ENCODE data around the gene MLH3.

DNA sequence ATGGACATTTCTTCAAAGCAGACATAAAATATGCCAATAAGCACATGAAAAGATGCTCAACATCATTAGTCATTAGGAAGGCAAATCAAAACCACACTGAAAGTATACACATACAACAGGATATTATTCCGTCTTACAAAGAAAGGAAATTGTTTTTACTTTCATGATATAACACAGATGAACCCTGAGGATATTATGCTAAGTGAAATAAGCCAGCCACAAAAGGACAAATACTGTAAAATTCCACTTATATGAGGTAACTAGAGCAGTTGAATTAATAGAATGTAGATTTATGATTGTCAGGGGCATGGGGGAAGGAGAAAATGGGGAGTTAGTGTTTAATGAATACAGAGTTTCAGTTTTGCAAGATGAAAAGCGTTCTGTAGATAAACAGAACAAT, 8.4 kb upstream of the MLH3 start:
- TF ChIP-seq EZH2 (IDR thresholded peaks at IDR 0.05; ENCODE audit: low read length), result no peak
- TF ChIP-seq, protein P1, sequence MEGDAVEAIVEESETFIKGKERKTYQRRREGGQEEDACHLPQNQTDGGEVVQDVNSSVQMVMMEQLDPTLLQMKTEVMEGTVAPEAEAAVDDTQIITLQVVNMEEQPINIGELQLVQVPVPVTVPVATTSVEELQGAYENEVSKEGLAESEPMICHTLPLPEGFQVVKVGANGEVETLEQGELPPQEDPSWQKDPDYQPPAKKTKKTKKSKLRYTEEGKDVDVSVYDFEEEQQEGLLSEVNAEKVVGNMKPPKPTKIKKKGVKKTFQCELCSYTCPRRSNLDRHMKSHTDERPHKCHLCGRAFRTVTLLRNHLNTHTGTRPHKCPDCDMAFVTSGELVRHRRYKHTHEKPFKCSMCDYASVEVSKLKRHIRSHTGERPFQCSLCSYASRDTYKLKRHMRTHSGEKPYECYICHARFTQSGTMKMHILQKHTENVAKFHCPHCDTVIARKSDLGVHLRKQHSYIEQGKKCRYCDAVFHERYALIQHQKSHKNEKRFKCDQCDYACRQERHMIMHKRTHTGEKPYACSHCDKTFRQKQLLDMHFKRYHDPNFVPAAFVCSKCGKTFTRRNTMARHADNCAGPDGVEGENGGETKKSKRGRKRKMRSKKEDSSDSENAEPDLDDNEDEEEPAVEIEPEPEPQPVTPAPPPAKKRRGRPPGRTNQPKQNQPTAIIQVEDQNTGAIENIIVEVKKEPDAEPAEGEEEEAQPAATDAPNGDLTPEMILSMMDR (optimal IDR thresholded peaks at IDR 0.05 in 1 of 3, IDR thresholded peaks at IDR 0.05 in 1 of 3, conservative IDR thresholded peaks at IDR 0.05 in 1 of 3; ENCODE audit: extremely low read depth in 1 of 3, insufficient read depth in 2 of 3, low read length in 3 of 3), result no peak

Data from keratinocyte (primary cell).